ENCODE measurements around the gene SNRK. TPM values are rescaled to one million over a fixed set of nuclear protein-coding genes. Genes with fewer than 3 reads are reported as not detected.

The SNRK gene
- polyA plus RNA-seq, 3 donors, result 12.8 to 19.7 (median 16.1) TPM

DNA sequence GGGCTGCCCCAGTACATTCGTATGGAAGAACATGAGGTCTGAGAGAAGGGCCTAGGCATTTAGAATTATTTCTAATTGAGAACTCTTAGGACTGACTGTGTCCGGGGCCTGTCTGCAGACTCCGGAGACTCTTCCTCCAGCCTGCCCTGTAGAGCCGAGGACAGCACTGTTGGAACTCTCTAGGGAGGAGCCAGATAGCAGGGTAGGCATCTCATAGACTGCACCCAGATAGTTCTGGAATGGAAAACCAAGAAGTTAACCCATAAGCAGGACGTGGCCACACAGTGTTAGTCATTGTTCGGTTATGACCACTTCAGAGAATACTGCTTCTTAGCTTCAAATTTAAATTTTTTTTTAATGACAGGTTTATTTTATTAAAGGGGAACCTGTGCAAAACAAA, 59.5 kb downstream of the SNRK start:
- H3K4me1 Mint-ChIP-seq, result peaks cover 2% of the 10 kb centered on the region
- H3K27ac Mint-ChIP-seq, result peak overlapping the region in 3 of 7 donors; percentile 28 to 88 (median 81)
- no peak overlapping the region for H3K4me3 ChIP-seq (replicated peaks in 1 of 3; ENCODE audit: low read depth in 2 of 3, low read length in 3 of 3)
- no peak overlapping the region for H3K4me2 ChIP-seq (replicated peaks; ENCODE audit: extremely low read depth, low read length, poor library complexity, severe bottlenecking)
- intact Hi-C loops (cut with micrococcal nuclease), result no loop called here
- TF ChIP-seq, protein P1, sequence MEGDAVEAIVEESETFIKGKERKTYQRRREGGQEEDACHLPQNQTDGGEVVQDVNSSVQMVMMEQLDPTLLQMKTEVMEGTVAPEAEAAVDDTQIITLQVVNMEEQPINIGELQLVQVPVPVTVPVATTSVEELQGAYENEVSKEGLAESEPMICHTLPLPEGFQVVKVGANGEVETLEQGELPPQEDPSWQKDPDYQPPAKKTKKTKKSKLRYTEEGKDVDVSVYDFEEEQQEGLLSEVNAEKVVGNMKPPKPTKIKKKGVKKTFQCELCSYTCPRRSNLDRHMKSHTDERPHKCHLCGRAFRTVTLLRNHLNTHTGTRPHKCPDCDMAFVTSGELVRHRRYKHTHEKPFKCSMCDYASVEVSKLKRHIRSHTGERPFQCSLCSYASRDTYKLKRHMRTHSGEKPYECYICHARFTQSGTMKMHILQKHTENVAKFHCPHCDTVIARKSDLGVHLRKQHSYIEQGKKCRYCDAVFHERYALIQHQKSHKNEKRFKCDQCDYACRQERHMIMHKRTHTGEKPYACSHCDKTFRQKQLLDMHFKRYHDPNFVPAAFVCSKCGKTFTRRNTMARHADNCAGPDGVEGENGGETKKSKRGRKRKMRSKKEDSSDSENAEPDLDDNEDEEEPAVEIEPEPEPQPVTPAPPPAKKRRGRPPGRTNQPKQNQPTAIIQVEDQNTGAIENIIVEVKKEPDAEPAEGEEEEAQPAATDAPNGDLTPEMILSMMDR (IDR thresholded peaks at IDR 0.05), result no peak
- peaks cover 2 to 15% (median 9%) of the 10 kb centered on the region in 7 donors for H3K9me3 Mint-ChIP-seq
- H3K27ac ChIP-seq (ENCODE audit: low read depth in 1 of 2, low read length in 2 of 2), result peak overlapping the region in 1 of 2 donors; percentile 57
- no peak overlapping the region for H3K9ac ChIP-seq (ENCODE audit: insufficient read depth, low read length, poor library complexity, severe bottlenecking)
- peaks cover 79% of the 10 kb centered on the region for H4K20me1 ChIP-seq (ENCODE audit: insufficient read depth, low read length)
- H3K27me3 Mint-ChIP-seq (ENCODE audit: low read depth in 3 of 3), result no peaks in the 10 kb centered on the region
- WGBS (ENCODE audit: insufficient coverage), result 98% methylated on average over 4 of the region's 6 CpGs
- H3K79me2 ChIP-seq (ENCODE audit: insufficient read depth, low read length), result peaks cover 16% of the 10 kb centered on the region
- H3K36me3 Mint-ChIP-seq, result peaks cover 91 to 97% of the 10 kb centered on the region in 2 donors
- no peak overlapping the region for H3K4me3 Mint-ChIP-seq
- no peaks in the 10 kb centered on the region for H3K9me3 ChIP-seq (replicated peaks in 1 of 2; ENCODE audit: control insufficient read depth in 1 of 2, insufficient read depth in 1 of 2, low read length in 2 of 2)
- H2AFZ ChIP-seq (ENCODE audit: insufficient read depth, low read depth, low read length, poor library complexity, severe bottlenecking), result no peak overlapping the region
- no peaks in the 10 kb centered on the region for H3K4me1 ChIP-seq (ENCODE audit: control insufficient read depth in 1 of 2, insufficient read depth in 2 of 2, low read length in 2 of 2)
- H3K36me3 ChIP-seq (replicated peaks in 1 of 2; ENCODE audit: control insufficient read depth in 1 of 2, insufficient read depth in 2 of 2, low read length in 2 of 2), result peaks cover 96 to 100% of the 10 kb centered on the region in 2 donors
- no peaks in the 10 kb centered on the region for H3K27me3 ChIP-seq (ENCODE audit: control insufficient read depth in 2 of 2, insufficient read depth in 2 of 2, low read length in 2 of 2)
- DNase-seq, result no peak

DNA sequence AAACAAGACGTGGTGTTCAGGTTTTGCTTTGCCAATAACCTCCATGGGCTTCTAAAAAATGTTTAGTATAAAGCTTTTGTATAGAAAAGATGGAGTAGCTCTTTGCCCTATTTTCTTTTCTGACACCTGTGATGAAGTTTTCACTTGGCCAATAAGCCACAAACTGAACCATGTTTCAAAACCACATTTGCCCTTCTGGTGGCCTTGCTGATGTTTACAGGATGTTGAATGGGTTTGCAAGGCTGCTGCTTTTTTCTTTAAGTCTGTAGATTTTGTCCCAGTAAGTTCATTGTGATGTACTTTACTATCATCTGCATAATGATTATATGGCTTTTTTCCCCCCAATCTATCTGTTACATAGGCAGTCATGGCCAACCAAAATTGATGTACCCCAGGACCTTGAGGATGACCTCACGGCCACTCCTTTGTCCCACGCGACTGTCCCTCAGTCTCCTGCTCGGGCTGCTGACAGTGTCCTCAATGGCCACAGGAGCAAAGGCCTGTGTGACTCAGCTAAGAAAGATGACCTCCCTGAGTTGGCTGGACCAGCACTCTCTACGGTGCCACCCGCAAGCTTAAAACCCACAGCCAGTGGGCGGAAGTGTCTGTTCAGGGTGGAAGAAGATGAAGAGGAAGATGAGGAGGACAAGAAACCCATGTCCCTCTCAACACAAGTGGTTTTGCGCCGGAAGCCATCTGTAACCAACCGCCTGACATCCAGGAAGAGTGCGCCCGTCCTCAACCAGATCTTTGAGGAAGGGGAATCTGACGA, 60.8 kb downstream of the SNRK start:
- Histone ChIP-seq H3K27me3 (ENCODE audit: control insufficient read depth in 2 of 2, insufficient read depth in 2 of 2, low read length in 2 of 2) (no peaks in the 10 kb centered on the region), H3K4me3 (replicated peaks in 1 of 3; ENCODE audit: low read depth in 2 of 3, low read length in 3 of 3) (no peak overlapping the region), H4K20me1 (ENCODE audit: insufficient read depth, low read length) (peaks cover 71% of the 10 kb centered on the region), H3K4me2 (replicated peaks; ENCODE audit: extremely low read depth, low read length, poor library complexity, severe bottlenecking) (no peak overlapping the region), H3K9ac (ENCODE audit: insufficient read depth, low read length, poor library complexity, severe bottlenecking) (no peak overlapping the region), H3K9me3 (replicated peaks in 1 of 2; ENCODE audit: control insufficient read depth in 1 of 2, insufficient read depth in 1 of 2, low read length in 2 of 2) (no peaks in the 10 kb centered on the region), H2AFZ (ENCODE audit: insufficient read depth, low read depth, low read length, poor library complexity, severe bottlenecking) (no peak overlapping the region), H3K4me1 (ENCODE audit: control insufficient read depth in 1 of 2, insufficient read depth in 2 of 2, low read length in 2 of 2) (no peaks in the 10 kb centered on the region), H3K36me3 (replicated peaks in 1 of 2; ENCODE audit: control insufficient read depth in 1 of 2, insufficient read depth in 2 of 2, low read length in 2 of 2) (peaks cover 85 to 90% of the 10 kb centered on the region in 2 donors), H3K27ac (ENCODE audit: low read depth in 1 of 2, low read length in 2 of 2) (no peak overlapping the region), H3K79me2 (ENCODE audit: insufficient read depth, low read length) (peaks cover 8% of the 10 kb centered on the region)
- H3K4me1 Mint-ChIP-seq, result peaks cover 2% of the 10 kb centered on the region
- DNase-seq, result no peak
- TF ChIP-seq, protein P1 (IDR thresholded peaks at IDR 0.05), result no peak
- H3K27ac Mint-ChIP-seq, result peak overlapping the region in 3 of 7 donors; percentile 73 to 80 (median 77)
- peaks cover 0 to 2% (median 0%) of the 10 kb centered on the region in 3 donors for H3K27me3 Mint-ChIP-seq (ENCODE audit: low read depth in 3 of 3)
- peaks cover 10 to 23% (median 17%) of the 10 kb centered on the region in 7 donors for H3K9me3 Mint-ChIP-seq
- intact Hi-C loops (cut with micrococcal nuclease), result no loop called here
- WGBS (ENCODE audit: insufficient coverage), result 96% methylated on average over 6 of the region's 14 CpGs
- no peak overlapping the region for H3K4me3 Mint-ChIP-seq
- peaks cover 85 to 96% of the 10 kb centered on the region in 2 donors for H3K36me3 Mint-ChIP-seq

All from CD14-positive monocyte (primary cell).